H1 (cell line): ENCODE data around the gene COL21A1. TPM values are rescaled to one million over a fixed set of nuclear protein-coding genes. Genes with fewer than 3 reads are reported as not detected.

Source experiments
- CTCF ChIA-PET: fragments of 300-600 bp; sonication (Branson Sonifier 250); formaldehyde crosslinking; loops from one replicate; lab custom pipeline; 2021; ENCODE audit not compliant: partially characterized antibody; lab: Charles Lee
- POLR2A ChIA-PET: fragments of 300-600 bp; sonication (Branson Sonifier 250); formaldehyde crosslinking; loops from one replicate; lab custom pipeline; 2021; ENCODE audit warnings: inconsistent platforms; ENCODE audit not compliant: partially characterized antibody; lab: Charles Lee
- DNase-seq, 2 experiments: peaks; one replicate each; pipeline versions ENCODE4 v3.0.0 to v3.0.0-alpha.2; 2010 to 2022; ENCODE audit warnings: low spot score in 2 of 2, low read depth in 1 of 2, mixed read lengths in 1 of 2
- FAIRE-seq: peaks from 2 replicates; lab custom pipeline; 2011; peaks lifted over from hg19 to GRCh38; lab: Jason Lieb, UNC
- H2AFZ ChIP-seq: 2 replicates; pipeline ENCODE4 v1.8.1; 2012; ENCODE audit warnings: low read length, inconsistent platforms
- H2AK5ac ChIP-seq: 2 replicates; pipeline ENCODE4 v1.6.1; 2013; ENCODE audit warnings: low read depth, low read length
- H2BK120ac ChIP-seq: replicated peaks from 2 replicates; pipeline ENCODE3; 2013; ENCODE audit warnings: low read depth, low read length, inconsistent platforms
- H2BK12ac ChIP-seq: 2 replicates; pipeline ENCODE4 v1.6.1; 2013; ENCODE audit warnings: low read depth, low read length
- H2BK15ac ChIP-seq: 2 replicates; pipeline ENCODE4 v1.6.1; 2013; ENCODE audit warnings: low read length
- H2BK20ac ChIP-seq: 2 replicates; pipeline ENCODE4 v1.6.1; 2013; ENCODE audit warnings: low read length
- H2BK5ac ChIP-seq: 2 replicates; pipeline ENCODE4 v1.6.1; 2013; ENCODE audit warnings: low read depth, low read length
- H3K14ac ChIP-seq: 2 replicates; pipeline ENCODE4 v1.6.1; 2013; ENCODE audit warnings: inconsistent platforms; ENCODE audit not compliant: insufficient read length
- H3K18ac ChIP-seq: 2 replicates; pipeline ENCODE4 v1.6.1; 2013; ENCODE audit warnings: low read length; ENCODE audit errors: extremely low read depth
- H3K23ac ChIP-seq: 2 replicates; pipeline ENCODE4 v1.6.1; 2013; ENCODE audit warnings: inconsistent platforms; ENCODE audit not compliant: insufficient read length
- H3K23me2 ChIP-seq: 2 replicates; pipeline ENCODE4 v1.6.1; 2013; ENCODE audit warnings: low read depth, low read length
- H3K27ac ChIP-seq: 2 replicates; pipeline ENCODE4 v1.6.1; 2011; ENCODE audit warnings: low read depth, low read length, inconsistent platforms
- H3K27me3 ChIP-seq, 4 experiments: replicated peaks in 1 of 4; 1 replicate in 1 of 4; 2 replicates in 3 of 4; pipeline versions ENCODE4 v1.6.1 to v1.8.1; 2011 to 2013; ENCODE audit warnings: low read length in 3 of 4, mild to moderate bottlenecking in 3 of 4, inconsistent platforms in 2 of 4, mixed read lengths in 2 of 4, moderate library complexity in 1 of 4; ENCODE audit not compliant: control insufficient read depth in 3 of 4, insufficient read depth in 3 of 4; ENCODE audit errors: extremely low read depth in 1 of 4
- H3K36me3 ChIP-seq, 4 experiments: 2 replicates each; pipeline versions ENCODE4 v1.6.1 to v1.8.1; 2011 to 2013; ENCODE audit warnings: mild to moderate bottlenecking in 4 of 4, low read length in 3 of 4, moderate library complexity in 2 of 4, control low read depth in 1 of 4, inconsistent platforms in 1 of 4; ENCODE audit not compliant: insufficient read depth in 4 of 4, control insufficient read depth in 2 of 4
- H3K4ac ChIP-seq: replicated peaks from 2 replicates; pipeline ENCODE3; 2013; ENCODE audit warnings: low read length, low read depth, mixed read lengths, inconsistent platforms; ENCODE audit not compliant: insufficient read length
- H3K4me1 ChIP-seq, 4 experiments: replicated peaks in 1 of 4; 1 replicate in 1 of 4; 2 replicates in 3 of 4; pipeline versions ENCODE4 v1.6.1 to v1.8.1; 2011 to 2013; ENCODE audit warnings: low read length in 3 of 4, inconsistent platforms in 2 of 4, mixed read lengths in 1 of 4; ENCODE audit not compliant: insufficient read depth in 4 of 4, control insufficient read depth in 3 of 4
- H3K4me2 ChIP-seq, 2 experiments: 2 replicates each; pipeline versions ENCODE4 v1.6.1 to v1.8.1; 2011 to 2013; ENCODE audit warnings: low read depth in 2 of 2, low read length in 2 of 2, control low read depth in 1 of 2, inconsistent platforms in 1 of 2, mild to moderate bottlenecking in 1 of 2; ENCODE audit not compliant: insufficient read depth in 1 of 2
- H3K4me3 ChIP-seq, 4 experiments: fragments of 200-600, 300-600 bp in 1 of 4; sonication (generic), shearing (Covaris generic), sonication (Bioruptor Twin) in 1 of 4; 2 replicates each; pipeline versions ENCODE4 v1.5.1 to v1.8.1; 2011 to 2016; ENCODE audit warnings: low read length in 4 of 4, low read depth in 3 of 4, control low read depth in 2 of 4, inconsistent platforms in 2 of 4, mild to moderate bottlenecking in 2 of 4, mixed read lengths in 1 of 4, moderate library complexity in 1 of 4; ENCODE audit not compliant: insufficient read depth in 2 of 4; ENCODE audit errors: extremely low read depth in 1 of 4
- H3K56ac ChIP-seq: replicated peaks from 2 replicates; pipeline ENCODE3; 2013; ENCODE audit warnings: low read depth, mild to moderate bottlenecking, mixed read lengths, low read length, inconsistent platforms; ENCODE audit not compliant: insufficient read length
- H3K79me1 ChIP-seq: 2 replicates; pipeline ENCODE4 v1.6.1; 2013; ENCODE audit warnings: low read depth, low read length, control low read depth
- H3K79me2 ChIP-seq, 2 experiments: 2 replicates each; pipeline versions ENCODE4 v1.6.1 to v1.8.1; 2012 to 2013; ENCODE audit warnings: low read length in 2 of 2, mild to moderate bottlenecking in 2 of 2, inconsistent platforms in 1 of 2; ENCODE audit not compliant: insufficient read depth in 2 of 2, control insufficient read depth in 1 of 2
- H3K9ac ChIP-seq, 4 experiments: replicated peaks in 1 of 4; 1 replicate in 1 of 4; 2 replicates in 3 of 4; pipeline versions ENCODE4 v1.6.1 to v1.8.1; 2011 to 2013; ENCODE audit warnings: low read depth in 3 of 4, low read length in 3 of 4, control low read depth in 2 of 4, mild to moderate bottlenecking in 2 of 4, moderate library complexity in 2 of 4, inconsistent platforms in 1 of 4; ENCODE audit errors: extremely low read depth in 1 of 4
- H3K9me3 ChIP-seq, 2 experiments: 2 replicates each; pipeline versions ENCODE4 v1.6.1 to v1.8.1; 2012 to 2013; ENCODE audit warnings: mild to moderate bottlenecking in 2 of 2, moderate library complexity in 2 of 2, control low read depth in 1 of 2, inconsistent platforms in 1 of 2, low read depth in 1 of 2, low read length in 1 of 2, mixed read lengths in 1 of 2; ENCODE audit not compliant: insufficient read depth in 2 of 2
- H4K20me1 ChIP-seq, 2 experiments: replicated peaks in 1 of 2; 2 replicates each; pipeline versions ENCODE3 to v1.8.1; 2011 to 2013; ENCODE audit warnings: inconsistent platforms in 2 of 2, low read length in 2 of 2, mild to moderate bottlenecking in 1 of 2; ENCODE audit not compliant: insufficient read depth in 2 of 2, control insufficient read depth in 1 of 2
- H4K5ac ChIP-seq: 2 replicates; pipeline ENCODE4 v1.6.1; 2013; ENCODE audit warnings: low read length, low read depth, mixed read lengths, inconsistent platforms; ENCODE audit not compliant: insufficient read length
- H4K8ac ChIP-seq: 2 replicates; pipeline ENCODE4 v1.8.0; 2013; ENCODE audit warnings: mild to moderate bottlenecking, moderate library complexity, low read length, inconsistent platforms; ENCODE audit not compliant: insufficient read depth; ENCODE audit errors: extremely low read depth
- H4K91ac ChIP-seq: replicated peaks from 2 replicates; pipeline ENCODE3; 2013; ENCODE audit warnings: low read length, mixed read lengths, inconsistent platforms; ENCODE audit not compliant: insufficient read length
- ASH2L ChIP-seq: fragments of 200-600, 300-600 bp; sonication (generic); IDR thresholded peaks from one replicate; pipeline ENCODE4 v1.7.1; 2017; ENCODE audit warnings: low read length
- BCL11A ChIP-seq, 2 experiments: IDR thresholded peaks; one replicate each; pipeline ENCODE4 v1.6.1; 2011; ENCODE audit warnings: low read depth in 2 of 2, low read length in 2 of 2, mild to moderate bottlenecking in 2 of 2
- CBX8 ChIP-seq: fragments of 300-800, 300-1000 bp; sonication (generic); IDR thresholded peaks from 2 replicates; pipeline ENCODE4 v1.7.1; 2016; ENCODE audit warnings: low read depth, low read length, borderline replicate concordance
- CHD1 ChIP-seq: IDR thresholded peaks from 2 replicates; pipeline ENCODE4 v1.6.1; 2012; ENCODE audit warnings: low read depth, low read length, improper control_type of control experiment
- E2F6 ChIP-seq: IDR thresholded peaks from 2 replicates; pipeline ENCODE4 v1.6.1; 2012; ENCODE audit warnings: inconsistent platforms
- EP300 ChIP-seq, 2 experiments: IDR thresholded peaks; 1 replicate in 1 of 2; 2 replicates in 1 of 2; pipeline ENCODE4 v1.6.1; 2011 to 2012; ENCODE audit warnings: low read depth in 2 of 2, low read length in 2 of 2, mild to moderate bottlenecking in 2 of 2, borderline replicate concordance in 1 of 2, inconsistent platforms in 1 of 2, moderate library complexity in 1 of 2
- FOSL1 ChIP-seq: IDR thresholded peaks from 2 replicates; pipeline ENCODE4 v1.6.1; 2011; ENCODE audit warnings: mild to moderate bottlenecking, low read depth, low read length, moderate library complexity; ENCODE audit not compliant: insufficient read depth
- HDAC6 ChIP-seq: IDR thresholded peaks from one replicate; pipeline ENCODE4 v1.7.1; 2012; ENCODE audit warnings: low read depth, mild to moderate bottlenecking, inconsistent platforms, low read length, moderate library complexity
- KDM1A ChIP-seq: fragments of 200-600, 300-600 bp; sonication (generic); IDR thresholded peaks from 2 replicates; pipeline ENCODE4 v1.7.1; 2016; ENCODE audit warnings: mild to moderate bottlenecking, low read length, borderline replicate concordance
- PHF8 ChIP-seq: fragments of 200-600 bp; sonication (generic); conservative IDR thresholded peaks from 2 replicates; pipeline ENCODE4 v1.7.1; 2012; ENCODE audit warnings: low read depth, mild to moderate bottlenecking, inconsistent platforms, low read length, moderate library complexity
- RFX5 ChIP-seq: IDR thresholded peaks from 2 replicates; pipeline ENCODE4 v1.6.1; 2011; ENCODE audit warnings: low read depth, low read length, improper control_type of control experiment, borderline replicate concordance
- USF2 ChIP-seq: IDR thresholded peaks from 2 replicates; pipeline ENCODE4 v1.6.1; 2011; ENCODE audit warnings: low read length, improper control_type of control experiment
- polyA plus RNA-seq, 7 experiments: library from polyadenylated mRNA; depleted of rRNA in 3 of 7; stranded (reverse) in 5 of 7; unstranded in 2 of 7; fragments of >200 nt in 5 of 7; fragments of 200-250 nt in 2 of 7; gene quantifications; 1 replicate in 5 of 7; 2 replicates in 1 of 7; 4 replicates in 1 of 7; pipeline versions ENCODE4 v1.2.1 to v1.2.3, GENCODE V29; 2011 to 2013; ENCODE audit warnings: missing spikeins in 2 of 7, mixed read lengths in 2 of 7
- total RNA-seq: library from RNA; stranded (reverse); fragmentation: NEBNext Ultra II Directional; extraction: Animal tissue kit (Norgen Biotek cat#: 25700); gene quantifications from 2 replicates; pipeline ENCODE4 v1.2.1, GENCODE V29; 2021

Gene COL21A1
- total and polyA plus RNA-seq, 2 of the 8 experiments (the other 6 are each of a cell fraction or from before 2014, with no cell fraction given): 1.6 to 3.4 TPM

GRCh38 chr6:56096541-56096940, 150.8 kb downstream of the COL21A1 start:
- H3K27ac ChIP-seq: no peak overlapping the region
- H3K4me1 ChIP-seq: peaks cover 0 to under 1% (median 0%) of the 10 kb centered on the region in 4 experiments; a peak in 2 of 7 replicates
- H2BK12ac ChIP-seq: no peak overlapping the region
- H3K79me2 ChIP-seq: no peaks in the 10 kb centered on the region
- no peak overlapping the region for H4K8ac ChIP-seq
- ChIA-PET POLR2A (no interaction called here), CTCF (interaction anchor here (1.0 kb wide), 1 partner anchor 133 kb away, joined by 4 read pairs; no protein-coding TSS in a partner anchor)
- H3K14ac ChIP-seq: no peak overlapping the region
- no peak overlapping the region for H2AFZ ChIP-seq
- H3K4me2 ChIP-seq: no peak overlapping the region
- no peaks in the 10 kb centered on the region for H3K79me1 ChIP-seq
- H4K20me1 ChIP-seq: no peaks in the 10 kb centered on the region
- no peaks in the 10 kb centered on the region for H3K23me2 ChIP-seq
- no peak overlapping the region for H2BK20ac ChIP-seq
- H2BK5ac ChIP-seq: no peak overlapping the region
- DNase-seq (no peak), FAIRE-seq (no peak)
- H3K9me3 ChIP-seq: peaks cover 2 to 3% of the 10 kb centered on the region in 2 experiments; a peak in 2 of 4 replicates
- no peak overlapping the region for H3K9ac ChIP-seq
- no peak overlapping the region for H3K56ac ChIP-seq
- no peak overlapping the region for H3K4me3 ChIP-seq
- H2AK5ac ChIP-seq: no peak overlapping the region
- no peak overlapping the region for H2BK120ac ChIP-seq
- H3K18ac ChIP-seq: no peak overlapping the region
- H3K36me3 ChIP-seq: no peaks in the 10 kb centered on the region
- H3K23ac ChIP-seq: no peak overlapping the region
- no peak overlapping the region for H2BK15ac ChIP-seq
- H3K4ac ChIP-seq: no peak overlapping the region
- no peak overlapping the region for H4K91ac ChIP-seq
- H4K5ac ChIP-seq: no peak overlapping the region
- H3K27me3 ChIP-seq: no peaks in the 10 kb centered on the region
- TF ChIP-seq HDAC6 (no peak), E2F6 (no peak), USF2 (no peak), CHD1 (no peak), FOSL1 (no peak), CBX8 (no peak), EP300 (IDR thresholded peaks at IDR 0.05; ENCODE audit: borderline replicate concordance in 1 of 2, low read depth in 2 of 2, low read length in 2 of 2) (no peak), BCL11A (IDR thresholded peaks at IDR 0.05; ENCODE audit: low read depth in 2 of 2, low read length in 2 of 2) (no peak), KDM1A (no peak), PHF8 (no peak), ASH2L (no peak), RFX5 (no peak)
